Chondrocyte (in vitro differentiated cells): ENCODE results near the gene HELQ. TPM values are rescaled to one million over a fixed set of nuclear protein-coding genes. Genes with fewer than 3 reads are reported as not detected.

Source experiments
- DNase-seq: peaks from one replicate; pipeline ENCODE4 v3.0.0; 2021; ENCODE audit warnings: mixed read lengths, low spot score
- H3K27ac Mint-ChIP-seq: one replicate; pipeline ENCODE4 v1.8.0; 2021; ENCODE audit warnings: mild to moderate bottlenecking, moderate library complexity, mixed read lengths; ENCODE audit not compliant: unreplicated experiment
- H3K27me3 Mint-ChIP-seq: 2 replicates; pipeline ENCODE4 v1.8.0; 2021; ENCODE audit warnings: low read depth, mixed read lengths
- H3K36me3 Mint-ChIP-seq: 2 replicates; pipeline ENCODE4 v1.8.0; 2021; ENCODE audit warnings: low read depth, mixed read lengths
- H3K4me1 Mint-ChIP-seq: 2 replicates; pipeline ENCODE4 v1.8.0; 2021; ENCODE audit warnings: low read depth, mild to moderate bottlenecking, mixed read lengths
- H3K4me3 Mint-ChIP-seq: one replicate; pipeline ENCODE4 v1.8.0; 2021; ENCODE audit warnings: mild to moderate bottlenecking, moderate library complexity, mixed read lengths; ENCODE audit not compliant: unreplicated experiment
- H3K9me3 Mint-ChIP-seq: 2 replicates; pipeline ENCODE4 v1.8.0; 2021; ENCODE audit warnings: low read depth, mixed read lengths
- total RNA-seq: library from RNA; stranded (reverse); gene quantifications from 3 replicates; pipeline ENCODE4 v1.2.1, GENCODE V29; 2021
- TF ChIP-seq, protein P1 (sequence below): fragments of 200-600 bp; sonication (generic); IDR thresholded peaks from 2 replicates; pipeline ENCODE4 v1.5.0; 2021; ENCODE audit warnings: antibody characterized with exemption, mild to moderate bottlenecking, moderate library complexity

HELQ gene
- total RNA-seq, 1 donor from 2014 or later = 7.2 TPM

DNA sequence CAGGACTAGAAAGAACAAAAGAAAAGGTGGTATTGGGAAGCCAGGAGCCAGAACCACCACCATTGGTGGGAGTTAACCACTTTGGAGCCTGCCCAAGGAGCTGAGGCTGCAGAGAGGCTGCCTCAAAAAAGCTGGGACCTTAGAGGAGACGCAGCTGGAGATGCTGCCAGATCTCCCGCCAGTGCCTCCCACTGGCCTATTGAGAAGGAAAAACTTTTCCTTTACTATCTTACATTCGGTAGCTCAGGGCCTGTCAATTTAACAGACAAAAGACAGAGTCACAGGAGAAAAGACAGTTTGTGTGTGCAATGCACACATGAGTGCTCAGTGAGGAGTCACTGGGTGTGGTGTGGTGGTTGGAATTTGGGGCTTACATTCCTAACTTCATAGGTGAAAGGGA, 68.6 kb downstream of the HELQ start:
- no peaks in the 10 kb centered on the region for H3K27me3 Mint-ChIP-seq
- H3K27ac Mint-ChIP-seq = no peak overlapping the region
- no peak overlapping the region for H3K4me3 Mint-ChIP-seq
- TF ChIP-seq, protein P1, sequence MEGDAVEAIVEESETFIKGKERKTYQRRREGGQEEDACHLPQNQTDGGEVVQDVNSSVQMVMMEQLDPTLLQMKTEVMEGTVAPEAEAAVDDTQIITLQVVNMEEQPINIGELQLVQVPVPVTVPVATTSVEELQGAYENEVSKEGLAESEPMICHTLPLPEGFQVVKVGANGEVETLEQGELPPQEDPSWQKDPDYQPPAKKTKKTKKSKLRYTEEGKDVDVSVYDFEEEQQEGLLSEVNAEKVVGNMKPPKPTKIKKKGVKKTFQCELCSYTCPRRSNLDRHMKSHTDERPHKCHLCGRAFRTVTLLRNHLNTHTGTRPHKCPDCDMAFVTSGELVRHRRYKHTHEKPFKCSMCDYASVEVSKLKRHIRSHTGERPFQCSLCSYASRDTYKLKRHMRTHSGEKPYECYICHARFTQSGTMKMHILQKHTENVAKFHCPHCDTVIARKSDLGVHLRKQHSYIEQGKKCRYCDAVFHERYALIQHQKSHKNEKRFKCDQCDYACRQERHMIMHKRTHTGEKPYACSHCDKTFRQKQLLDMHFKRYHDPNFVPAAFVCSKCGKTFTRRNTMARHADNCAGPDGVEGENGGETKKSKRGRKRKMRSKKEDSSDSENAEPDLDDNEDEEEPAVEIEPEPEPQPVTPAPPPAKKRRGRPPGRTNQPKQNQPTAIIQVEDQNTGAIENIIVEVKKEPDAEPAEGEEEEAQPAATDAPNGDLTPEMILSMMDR = no peak
- H3K36me3 Mint-ChIP-seq = no peaks in the 10 kb centered on the region
- no peak for DNase-seq
- peaks cover 6% of the 10 kb centered on the region for H3K9me3 Mint-ChIP-seq
- no peaks in the 10 kb centered on the region for H3K4me1 Mint-ChIP-seq

DNA sequence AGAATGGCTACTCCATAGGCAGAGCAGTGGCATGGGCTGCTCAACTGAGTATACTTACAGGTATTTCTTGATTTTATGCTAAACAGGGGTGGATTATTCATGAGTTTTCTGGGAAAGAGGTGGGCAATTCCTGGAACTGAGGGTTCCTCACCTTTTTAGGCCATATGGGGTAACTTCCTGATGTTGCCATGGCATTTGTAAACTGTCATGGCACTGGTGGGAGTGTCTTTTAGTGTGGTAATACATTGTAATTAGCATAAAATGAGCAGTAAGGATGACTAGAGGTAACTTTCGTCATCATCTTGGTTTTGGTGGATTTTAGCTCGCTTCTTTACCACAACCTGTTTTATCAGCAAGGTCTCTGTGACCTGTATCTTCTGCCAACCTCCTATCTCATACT, 72.8 kb downstream of the HELQ start:
- no peak for DNase-seq
- peaks cover 7% of the 10 kb centered on the region for H3K9me3 Mint-ChIP-seq
- H3K36me3 Mint-ChIP-seq = no peaks in the 10 kb centered on the region
- H3K27me3 Mint-ChIP-seq = peaks cover 3% of the 10 kb centered on the region
- no peaks in the 10 kb centered on the region for H3K4me1 Mint-ChIP-seq
- no peak overlapping the region for H3K27ac Mint-ChIP-seq
- TF ChIP-seq, protein P1 = no peak
- H3K4me3 Mint-ChIP-seq = no peak overlapping the region

DNA sequence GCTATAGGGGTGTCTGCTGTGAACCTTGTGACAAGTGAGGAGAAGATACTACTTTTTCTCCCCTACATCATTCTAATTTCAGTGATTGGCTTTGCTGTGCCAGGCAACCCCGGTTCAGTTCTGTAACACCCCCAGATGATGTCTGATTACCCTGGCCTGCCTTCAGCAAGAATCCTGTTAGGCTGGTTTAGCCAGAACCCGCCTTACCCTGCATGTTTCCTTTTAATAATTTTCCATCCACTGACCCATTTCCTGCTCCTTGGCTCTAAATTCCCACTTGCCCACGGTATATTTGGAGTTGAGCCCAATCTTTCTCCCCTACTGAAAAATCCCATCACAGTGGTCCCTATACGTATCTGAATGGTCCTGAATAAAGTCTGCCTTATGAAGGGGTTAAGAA, 74.5 kb downstream of the HELQ start:
- DNase-seq = no peak
- no peaks in the 10 kb centered on the region for H3K36me3 Mint-ChIP-seq
- TF ChIP-seq, protein P1 = no peak
- no peak overlapping the region for H3K4me3 Mint-ChIP-seq
- peaks cover 5% of the 10 kb centered on the region for H3K4me1 Mint-ChIP-seq
- H3K27me3 Mint-ChIP-seq = peaks cover 3% of the 10 kb centered on the region
- H3K9me3 Mint-ChIP-seq = peaks cover 7% of the 10 kb centered on the region
- H3K27ac Mint-ChIP-seq = no peak overlapping the region

DNA sequence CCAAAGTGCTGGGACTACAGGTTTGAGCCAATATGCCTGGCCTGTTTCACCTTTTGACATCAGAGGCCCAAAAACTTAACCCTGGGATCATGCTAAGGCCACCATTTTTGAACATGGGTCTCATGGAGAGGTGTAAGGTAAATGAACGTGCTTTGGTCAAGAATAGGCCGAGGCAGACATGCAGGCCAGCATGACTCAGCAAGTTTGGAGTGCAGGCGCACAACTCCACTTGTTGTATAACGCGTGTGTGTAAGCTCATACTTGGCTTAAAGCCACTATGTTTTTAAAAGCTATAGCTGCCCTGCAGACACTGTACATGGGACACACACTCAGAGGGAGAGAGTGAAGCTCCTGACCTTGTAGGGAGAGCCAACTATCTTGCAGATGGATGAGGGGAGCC, 77.2 kb downstream of the HELQ start:
- Mint-ChIP-seq H3K27me3 (peaks cover 5% of the 10 kb centered on the region), H3K27ac (no peak overlapping the region), H3K9me3 (peaks cover 7% of the 10 kb centered on the region), H3K36me3 (no peaks in the 10 kb centered on the region), H3K4me1 (peaks cover 5% of the 10 kb centered on the region), H3K4me3 (no peak overlapping the region)
- no peak for DNase-seq
- TF ChIP-seq, protein P1 = no peak

DNA sequence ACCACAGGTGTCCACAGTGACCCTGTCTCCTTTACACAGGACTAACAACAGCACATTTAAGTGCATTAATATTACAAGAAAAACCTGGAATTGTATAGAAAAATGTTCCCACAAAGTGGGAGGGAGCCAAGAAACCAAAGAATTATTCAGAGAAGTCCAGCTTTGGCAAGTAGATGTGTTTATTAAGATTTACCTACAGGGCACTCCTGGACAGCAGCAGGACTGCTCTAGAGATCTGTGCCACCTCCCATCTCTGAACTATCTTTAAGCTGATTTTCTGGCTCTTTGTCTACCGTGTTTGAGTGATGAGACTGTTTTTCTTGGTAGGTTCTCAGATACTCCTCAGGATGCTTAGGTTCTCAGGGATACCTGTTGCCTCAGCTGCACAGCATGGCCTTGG, 82.7 kb downstream of the HELQ start:
- no peak overlapping the region for H3K27ac Mint-ChIP-seq
- no peaks in the 10 kb centered on the region for H3K9me3 Mint-ChIP-seq
- H3K4me3 Mint-ChIP-seq = no peak overlapping the region
- DNase-seq = no peak
- peaks cover 2% of the 10 kb centered on the region for H3K27me3 Mint-ChIP-seq
- no peaks in the 10 kb centered on the region for H3K36me3 Mint-ChIP-seq
- H3K4me1 Mint-ChIP-seq = peaks cover 5% of the 10 kb centered on the region
- TF ChIP-seq, protein P1 = no peak
